ENCODE measurements around the gene LEPR.

The LEPR gene

DNA sequence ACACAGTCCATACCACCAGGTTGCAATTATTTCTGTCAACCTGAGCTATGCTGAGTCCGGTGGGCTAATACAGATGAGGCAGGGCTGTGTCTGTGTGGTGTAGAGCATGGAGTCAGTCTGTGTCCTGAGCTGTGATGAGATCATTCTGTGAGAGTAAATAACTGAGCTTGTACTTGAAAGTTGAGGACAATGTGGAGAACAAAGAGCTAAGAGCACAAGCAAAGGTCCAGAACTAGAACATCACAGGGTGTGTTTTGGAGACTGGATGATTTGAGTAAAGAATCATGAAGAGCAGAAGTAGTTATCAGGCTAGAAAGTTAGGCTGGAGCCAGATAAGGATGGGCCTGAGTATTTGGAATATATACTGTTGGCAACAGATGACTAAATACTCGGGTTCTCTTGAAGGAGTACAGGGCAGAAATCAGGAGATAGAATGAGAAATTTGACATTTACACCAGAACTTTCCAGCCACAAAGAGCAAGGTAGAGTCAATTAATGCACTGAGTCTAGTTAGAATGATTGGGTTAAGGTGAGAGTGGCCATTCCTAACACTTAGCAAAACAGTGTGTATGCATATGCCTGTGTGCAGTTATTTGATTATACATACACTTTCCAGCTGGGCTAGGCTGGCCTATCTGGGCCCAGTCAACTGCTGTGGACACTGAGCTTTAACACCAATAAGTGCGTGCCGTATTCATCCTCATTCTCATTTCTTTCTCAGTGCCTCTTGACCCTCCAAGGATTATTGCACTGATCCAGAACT is 48.8 kb downstream of the LEPR start:
- no peak overlapping the region for H3K4me3 ChIP-seq
- H3K27ac ChIP-seq: peak overlapping the region in 2 of 21 experiments; percentile 18 to 22

DNA sequence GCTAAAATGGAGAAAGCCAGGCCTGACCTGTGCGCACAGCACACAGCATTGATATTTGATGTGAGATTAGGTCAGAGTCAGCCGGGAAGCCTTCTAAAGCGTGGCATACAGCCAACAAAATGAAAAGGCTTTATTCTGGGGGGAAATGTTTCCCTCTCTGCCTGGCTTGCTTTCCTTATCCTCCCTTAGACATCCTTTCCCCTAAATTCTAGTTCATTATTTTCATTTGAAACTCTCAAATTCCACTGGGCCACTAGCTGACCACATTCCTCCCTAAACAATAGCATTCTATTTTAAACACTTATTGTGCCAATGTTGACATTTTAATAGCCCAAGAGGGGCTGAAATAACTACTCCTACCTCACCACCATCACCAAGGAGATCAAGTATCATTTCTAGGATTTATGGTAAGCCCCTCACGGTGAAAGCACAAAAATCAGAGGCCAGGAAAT is 49.4 kb downstream of the LEPR start:
- H3K4me3 ChIP-seq: no peak overlapping the region
- peak overlapping the region in 2 of 21 experiments; percentile 22 for H3K27ac ChIP-seq
